Loucy (cell line): ENCODE data around the gene CAMK1G.

Source experiments
- H2AFZ ChIP-seq: fragments of 200-600 bp; sonication (generic); 2 replicates; pipeline ENCODE4 v1.6.0; 2016; ENCODE audit warnings: antibody characterized with exemption, mild to moderate bottlenecking, low read length, moderate library complexity
- H3F3A ChIP-seq: fragments of 200-600 bp; 2 replicates; pipeline ENCODE4 v1.6.0; 2016; ENCODE audit warnings: antibody characterized with exemption, low read depth, mild to moderate bottlenecking
- H3K27me3 ChIP-seq: fragments of 200-600 bp; sonication (generic); 2 replicates; pipeline ENCODE4 v1.6.1; 2014; ENCODE audit warnings: low read length, mild to moderate bottlenecking; ENCODE audit not compliant: insufficient read depth, poor library complexity, severe bottlenecking
- H3K36me3 ChIP-seq: fragments of 200-600 bp; sonication (generic); 2 replicates; pipeline ENCODE4 v1.6.1; 2016; ENCODE audit warnings: low read length; ENCODE audit not compliant: insufficient read depth
- H3K4me1 ChIP-seq: fragments of 200-600 bp; sonication (generic); 2 replicates; pipeline ENCODE4 v1.5.1; 2014; ENCODE audit warnings: low read length, mild to moderate bottlenecking; ENCODE audit not compliant: insufficient read depth, poor library complexity, severe bottlenecking
- H3K4me2 ChIP-seq: fragments of 200-600 bp; sonication (generic); 2 replicates; pipeline ENCODE4 v1.6.0; 2014; ENCODE audit warnings: antibody characterized with exemption, low read length, low read depth, mild to moderate bottlenecking; ENCODE audit not compliant: poor library complexity, severe bottlenecking
- H3K4me3 ChIP-seq: fragments of 200-600 bp; sonication (generic); 2 replicates; pipeline ENCODE4 v1.5.1; 2014; ENCODE audit warnings: low read length, mild to moderate bottlenecking, mixed read lengths; ENCODE audit not compliant: poor library complexity, severe bottlenecking
- H3K79me2 ChIP-seq: fragments of 200-600 bp; sonication (generic); 2 replicates; pipeline ENCODE4 v1.6.1; 2014; ENCODE audit warnings: low read length; ENCODE audit not compliant: insufficient read depth
- H3K9ac ChIP-seq: fragments of 200-600 bp; sonication (generic); 2 replicates; pipeline ENCODE4 v1.6.0; 2014; ENCODE audit warnings: mild to moderate bottlenecking, low read depth, low read length, moderate library complexity; ENCODE audit not compliant: poor library complexity, severe bottlenecking
- H3K9me2 ChIP-seq: fragments of 200-600 bp; sonication (generic); replicated peaks from 2 replicates; pipeline ENCODE4 v1.6.1; 2016; ENCODE audit warnings: low read depth, low read length, mixed read lengths
- H3K9me3 ChIP-seq: fragments of 200-600 bp; sonication (generic); 2 replicates; pipeline ENCODE4 v1.6.1; 2014; ENCODE audit warnings: mild to moderate bottlenecking, antibody characterized with exemption, low read length, low read depth; ENCODE audit not compliant: insufficient read depth
- H4K20me1 ChIP-seq: fragments of 200-600 bp; sonication (generic); 2 replicates; pipeline ENCODE4 v1.6.0; 2014; ENCODE audit warnings: antibody characterized with exemption, low read length, mild to moderate bottlenecking; ENCODE audit not compliant: insufficient read depth, poor library complexity, severe bottlenecking
- CTCF ChIP-seq: fragments of 200-600 bp; sonication (generic); conservative IDR thresholded peaks from 2 replicates; pipeline ENCODE4 v1.5.1; 2014; ENCODE audit warnings: mild to moderate bottlenecking, antibody characterized with exemption, low read length
- EZH2phosphoT487 ChIP-seq: fragments of 200-600 bp; IDR thresholded peaks from 2 replicates; pipeline ENCODE4 v1.6.1; 2018; ENCODE audit warnings: antibody characterized with exemption, mild to moderate bottlenecking, moderate library complexity, borderline replicate concordance

The CAMK1G gene

GRCh38 chr1:209589440-209589839 is 5.9 kb downstream of the CAMK1G start:
- Histone ChIP-seq H2AFZ (no peak overlapping the region), H3K4me2 (no peak overlapping the region), H3K9me3 (no peaks in the 10 kb centered on the region), H3K9ac (no peak overlapping the region), H3K27me3 (peaks cover 12% of the 10 kb centered on the region), H3K9me2 (no peaks in the 10 kb centered on the region), H4K20me1 (no peaks in the 10 kb centered on the region), H3K36me3 (no peaks in the 10 kb centered on the region), H3K4me3 (no peak overlapping the region), H3F3A (no peaks in the 10 kb centered on the region), H3K79me2 (no peaks in the 10 kb centered on the region), H3K4me1 (no peaks in the 10 kb centered on the region)
- no peak for TF ChIP-seq EZH2phosphoT487
- no peak for TF ChIP-seq CTCF

GRCh38 chr1:209589863-209590262 is 6.3 kb downstream of the CAMK1G start:
- no peak overlapping the region for H3K4me3 ChIP-seq
- no peaks in the 10 kb centered on the region for H3K9me2 ChIP-seq
- no peaks in the 10 kb centered on the region for H4K20me1 ChIP-seq
- no peak overlapping the region for H3K9ac ChIP-seq
- no peaks in the 10 kb centered on the region for H3K79me2 ChIP-seq
- H3K36me3 ChIP-seq, result no peaks in the 10 kb centered on the region
- TF ChIP-seq EZH2phosphoT487, result no peak
- TF ChIP-seq CTCF, result no peak
- no peaks in the 10 kb centered on the region for H3K9me3 ChIP-seq
- no peaks in the 10 kb centered on the region for H3F3A ChIP-seq
- H3K4me1 ChIP-seq, result no peaks in the 10 kb centered on the region
- H3K4me2 ChIP-seq, result no peak overlapping the region
- H2AFZ ChIP-seq, result no peak overlapping the region
- H3K27me3 ChIP-seq, result peaks cover 12% of the 10 kb centered on the region

- TF ChIP-seq EZH2phosphoT487 (no peak), CTCF (no peak)
- Histone ChIP-seq H3K9me3 (no peaks in the 10 kb centered on the region), H3K36me3 (no peaks in the 10 kb centered on the region), H3K9me2 (no peaks in the 10 kb centered on the region), H3F3A (no peaks in the 10 kb centered on the region), H3K4me2 (no peak overlapping the region), H3K27me3 (peaks cover 10% of the 10 kb centered on the region), H4K20me1 (no peaks in the 10 kb centered on the region), H3K79me2 (no peaks in the 10 kb centered on the region), H3K9ac (no peak overlapping the region), H2AFZ (no peak overlapping the region), H3K4me1 (no peaks in the 10 kb centered on the region), H3K4me3 (no peak overlapping the region)
Observed at GRCh38 chr1:209590405-209590804, 6.9 kb downstream of the CAMK1G start.
